Activated T-cell treated with anti-CD3 and anti-CD28 coated beads, Interleukin-2, amount 50 U/mL, for 48 hours (primary cell): ENCODE results near the gene TSSK6.

Experiments
- DNase-seq, 2 experiments: peaks; one replicate each; pipeline ENCODE4 v3.0.0-alpha.2; 2020

TSSK6 gene

GRCh38 chr19:19514881-19515641 is at the start of gene TSSK6:
Gene TSSK6 (minus strand): TSS chr19:19515548. CDS start chr19:19515427, 121 bp downstream.
- DNase-seq, result no peak

GRCh38 chr19:19563348-19563848 is 48.0 kb upstream of the TSSK6 start:
- DNase-seq, result no peak

GRCh38 chr19:19562665-19563347 is 47.5 kb upstream of the TSSK6 start:
- peak; percentile 38 to 46 for DNase-seq

GRCh38 chr19:19561946-19562664 is 46.8 kb upstream of the TSSK6 start:
- DNase-seq, result no peak

GRCh38 chr19:19559931-19560330 is 44.6 kb upstream of the TSSK6 start:
- DNase-seq, result no peak

GRCh38 chr19:19558636-19559035 is 43.3 kb upstream of the TSSK6 start:
- no peak for DNase-seq

- no peak for DNase-seq
Observed at GRCh38 chr19:19558055-19558454, 42.7 kb upstream of the TSSK6 start.

- DNase-seq, result peak; percentile 78 to 81
Observed at GRCh38 chr19:19554074-19555023, 39.0 kb upstream of the TSSK6 start.

- no peak for DNase-seq
Observed at GRCh38 chr19:19553670-19554069, 38.3 kb upstream of the TSSK6 start.

GRCh38 chr19:19552798-19553197 is 37.5 kb upstream of the TSSK6 start:
- peak; percentile 56 to 58 for DNase-seq

GRCh38 chr19:19551853-19552192 is 36.5 kb upstream of the TSSK6 start:
- DNase-seq, result no peak

GRCh38 chr19:19550972-19551852 is 35.9 kb upstream of the TSSK6 start:
- DNase-seq, result no peak

GRCh38 chr19:19550485-19550929 is 35.2 kb upstream of the TSSK6 start:
- no peak for DNase-seq

GRCh38 chr19:19549804-19550464 is 34.6 kb upstream of the TSSK6 start:
- DNase-seq, result no peak

GRCh38 chr19:19548915-19549759 is 33.8 kb upstream of the TSSK6 start:
- no peak for DNase-seq

GRCh38 chr19:19547674-19548336 is 32.5 kb upstream of the TSSK6 start:
- DNase-seq, result no peak

- no peak for DNase-seq
Observed at GRCh38 chr19:19546751-19547162, 31.4 kb upstream of the TSSK6 start.

- no peak for DNase-seq
Observed at GRCh38 chr19:19545707-19546106, 30.4 kb upstream of the TSSK6 start.

- no peak for DNase-seq
Observed at GRCh38 chr19:19544954-19545591, 29.7 kb upstream of the TSSK6 start.
